H9 (cell line): ENCODE measurements around the gene DISC1. TPM values are rescaled to one million over a fixed set of nuclear protein-coding genes. Genes with fewer than 3 reads are reported as not detected.

Experiments used
- DNase-seq: peaks from one replicate; pipeline ENCODE4 v3.0.0-alpha.2; 2017
- H2AFZ ChIP-seq: one replicate; pipeline ENCODE4 v1.6.1; 2013; ENCODE audit warnings: mild to moderate bottlenecking, low read length, control low read depth, moderate library complexity
- H2AK5ac ChIP-seq: 2 replicates; pipeline ENCODE4 v1.6.1; 2013; ENCODE audit warnings: low read length, control low read depth, mixed read lengths; ENCODE audit not compliant: insufficient read length
- H2BK120ac ChIP-seq: one replicate; pipeline ENCODE4 v1.6.1; 2013; ENCODE audit warnings: low read depth, mild to moderate bottlenecking, low read length, control low read depth, inconsistent platforms; ENCODE audit not compliant: poor library complexity, severe bottlenecking
- H2BK12ac ChIP-seq: 2 replicates; pipeline ENCODE4 v1.6.1; 2013; ENCODE audit warnings: low read length, control low read depth, mixed read lengths, low read depth; ENCODE audit not compliant: insufficient read length
- H2BK15ac ChIP-seq: 2 replicates; pipeline ENCODE4 v1.6.1; 2013; ENCODE audit warnings: low read depth, low read length, control low read depth
- H2BK20ac ChIP-seq: one replicate; pipeline ENCODE4 v1.6.1; 2013; ENCODE audit warnings: low read depth, mild to moderate bottlenecking, low read length, control low read depth, inconsistent platforms; ENCODE audit not compliant: poor library complexity, severe bottlenecking
- H2BK5ac ChIP-seq: 2 replicates; pipeline ENCODE4 v1.6.1; 2013; ENCODE audit warnings: low read length, control low read depth, mixed read lengths; ENCODE audit not compliant: insufficient read length
- H3K14ac ChIP-seq: 2 replicates; pipeline ENCODE4 v1.6.1; 2013; ENCODE audit warnings: low read length, control low read depth; ENCODE audit not compliant: insufficient read depth
- H3K18ac ChIP-seq: 2 replicates; pipeline ENCODE4 v1.6.1; 2013; ENCODE audit warnings: low read depth, mild to moderate bottlenecking, mixed read lengths, low read length, control low read depth; ENCODE audit not compliant: insufficient read length
- H3K23ac ChIP-seq: 2 replicates; pipeline ENCODE4 v1.6.1; 2013; ENCODE audit warnings: low read length, control low read depth, mixed read lengths, low read depth; ENCODE audit not compliant: insufficient read length
- H3K23me2 ChIP-seq: 2 replicates; pipeline ENCODE4 v1.6.1; 2013; ENCODE audit warnings: low read depth, mild to moderate bottlenecking, mixed read lengths, low read length, control low read depth; ENCODE audit not compliant: insufficient read length, poor library complexity, severe bottlenecking
- H3K27ac ChIP-seq: 2 replicates; pipeline ENCODE4 v1.5.1; 2013; ENCODE audit warnings: low read length, control low read depth, mixed read lengths, low read depth; ENCODE audit not compliant: insufficient read length
- H3K27me3 ChIP-seq: 2 replicates; pipeline ENCODE4 v1.6.1; 2013; ENCODE audit warnings: low read length, control low read depth, inconsistent platforms; ENCODE audit not compliant: insufficient read depth
- H3K4ac ChIP-seq: 2 replicates; pipeline ENCODE4 v1.6.1; 2013; ENCODE audit warnings: low read depth, mild to moderate bottlenecking, control low read depth, inconsistent platforms, low read length, moderate library complexity
- H3K4me1 ChIP-seq: 2 replicates; pipeline ENCODE4 v1.6.1; 2013; ENCODE audit warnings: low read length, control low read depth, inconsistent platforms; ENCODE audit not compliant: insufficient read depth
- H3K4me2 ChIP-seq: 2 replicates; pipeline ENCODE4 v1.6.1; 2013; ENCODE audit warnings: low read length, control low read depth, mixed read lengths; ENCODE audit not compliant: insufficient read length, insufficient read depth
- H3K56ac ChIP-seq: 2 replicates; pipeline ENCODE4 v1.6.1; 2013; ENCODE audit warnings: low read depth, mild to moderate bottlenecking, mixed read lengths, low read length, control low read depth; ENCODE audit not compliant: insufficient read length
- H3K79me1 ChIP-seq: 2 replicates; pipeline ENCODE4 v1.6.1; 2013; ENCODE audit warnings: low read depth, mild to moderate bottlenecking, moderate library complexity, low read length, control low read depth, inconsistent platforms; ENCODE audit not compliant: insufficient read depth, poor library complexity, severe bottlenecking
- H3K79me2 ChIP-seq: 2 replicates; pipeline ENCODE4 v1.6.1; 2013; ENCODE audit warnings: low read length, control low read depth, inconsistent platforms; ENCODE audit not compliant: insufficient read depth
- H3K9ac ChIP-seq: 2 replicates; pipeline ENCODE4 v1.6.1; 2013; ENCODE audit warnings: low read length, control low read depth, mixed read lengths; ENCODE audit not compliant: insufficient read length; ENCODE audit errors: extremely low read depth
- H3K9me3 ChIP-seq: one replicate; pipeline ENCODE4 v1.6.1; 2013; ENCODE audit warnings: low read depth, low read length, inconsistent platforms; ENCODE audit not compliant: control insufficient read depth
- H3T11ph ChIP-seq: one replicate; pipeline ENCODE4 v1.6.1; 2013; ENCODE audit warnings: mild to moderate bottlenecking, low read length, control low read depth, inconsistent platforms
- H4K20me1 ChIP-seq: one replicate; pipeline ENCODE4 v1.6.1; 2013; ENCODE audit not compliant: control insufficient read depth, insufficient read length, insufficient read depth
- H4K5ac ChIP-seq: 2 replicates; pipeline ENCODE4 v1.6.1; 2013; ENCODE audit warnings: low read depth, mild to moderate bottlenecking, mixed read lengths, low read length, control low read depth; ENCODE audit not compliant: insufficient read length
- H4K8ac ChIP-seq: replicated peaks from 2 replicates; pipeline ENCODE4 v1.6.1; 2013; ENCODE audit warnings: low read length, control low read depth, mixed read lengths, low read depth; ENCODE audit not compliant: insufficient read length
- H4K91ac ChIP-seq: 2 replicates; pipeline ENCODE4 v1.6.1; 2013; ENCODE audit warnings: low read depth, mild to moderate bottlenecking, moderate library complexity, mixed read lengths, low read length, control low read depth; ENCODE audit not compliant: insufficient read length
- H3K27ac Mint-ChIP-seq, 3 experiments: 2 replicates in 2 of 3; 3 replicates in 1 of 3; pipeline ENCODE4 v1.8.0; 2020 to 2021; ENCODE audit warnings: mixed read lengths in 3 of 3, mild to moderate bottlenecking in 1 of 3, moderate library complexity in 1 of 3
- H3K27me3 Mint-ChIP-seq: 2 replicates; pipeline ENCODE4 v1.8.0; 2021; ENCODE audit warnings: low read depth, mild to moderate bottlenecking, moderate library complexity, mixed read lengths
- H3K36me3 Mint-ChIP-seq, 3 experiments: 2 replicates in 2 of 3; 3 replicates in 1 of 3; pipeline ENCODE4 v1.8.0; 2020 to 2021; ENCODE audit warnings: low read depth in 3 of 3, mixed read lengths in 3 of 3; ENCODE audit not compliant: insufficient read depth in 1 of 3
- H3K4me1 Mint-ChIP-seq, 2 experiments: 2 replicates each; pipeline ENCODE4 v1.8.0; 2020; ENCODE audit warnings: mixed read lengths in 2 of 2
- H3K4me3 Mint-ChIP-seq, 2 experiments: 2 replicates in 1 of 2; 3 replicates in 1 of 2; pipeline ENCODE4 v1.8.0; 2020 to 2021; ENCODE audit warnings: mild to moderate bottlenecking in 2 of 2, mixed read lengths in 2 of 2, moderate library complexity in 1 of 2
- H3K9me3 Mint-ChIP-seq, 2 experiments: 2 replicates in 1 of 2; 3 replicates in 1 of 2; pipeline ENCODE4 v1.8.0; 2020; ENCODE audit warnings: mild to moderate bottlenecking in 2 of 2, mixed read lengths in 2 of 2, moderate library complexity in 1 of 2
- CTCF ChIP-seq: fragments of 200-600 bp; sonication (generic); conservative IDR thresholded peaks from 3 replicates; pipeline ENCODE4 v1.8.0; 2021; ENCODE audit warnings: antibody characterized with exemption, mild to moderate bottlenecking
- WGBS: extraction: QIAGEN DNeasy Blood & Tissue Kit; methylation state at CpG from one replicate; pipeline ENCODE4 v1.1.7; 2013; ENCODE audit warnings: missing lambda C conversion rate, low lambda C conversion rate, mixed read lengths; ENCODE audit not compliant: insufficient read length; ENCODE audit errors: extremely low coverage; 5-methylcytosine and 5-hydroxymethylcytosine counted together
- total RNA-seq: library from RNA; stranded (reverse); gene quantifications from 2 replicates; pipeline ENCODE4 v1.2.1, GENCODE V29; 2021

Gene DISC1
- total RNA-seq, 1 experiment from 2014 or later, result 2.5 TPM

- Histone ChIP-seq H2AFZ (no peak overlapping the region), H2BK15ac (no peak overlapping the region), H3K4ac (no peak overlapping the region), H3T11ph (no peak overlapping the region), H3K18ac (no peak overlapping the region), H2BK5ac (no peak overlapping the region), H3K79me2 (no peaks in the 10 kb centered on the region), H3K27me3 (peaks cover 6% of the 10 kb centered on the region; the same call in 1 of the 2 replicates), H3K27ac (no peak overlapping the region), H3K9me3 (no peaks in the 10 kb centered on the region), H4K8ac (no peak overlapping the region), H3K14ac (no peak overlapping the region), H2BK20ac (no peak overlapping the region), H3K9ac (no peak overlapping the region), H3K4me2 (no peak overlapping the region), H4K5ac (no peak overlapping the region), H4K20me1 (no peaks in the 10 kb centered on the region), H4K91ac (no peak overlapping the region), H2BK120ac (no peak overlapping the region), H3K79me1 (no peaks in the 10 kb centered on the region), H2AK5ac (no peak overlapping the region), H3K23me2 (peaks cover 15% of the 10 kb centered on the region), H3K56ac (no peak overlapping the region), H3K4me1 (no peaks in the 10 kb centered on the region; the same call in 1 of the 2 replicates), H3K23ac (no peak overlapping the region), H2BK12ac (no peak overlapping the region)
- no peaks in the 10 kb centered on the region for H3K9me3 Mint-ChIP-seq
- H3K4me1 Mint-ChIP-seq, result peaks cover 10 to 12% of the 10 kb centered on the region in 2 experiments
- no peak for DNase-seq
- H3K27me3 Mint-ChIP-seq, result peaks cover 41% of the 10 kb centered on the region
- WGBS, result no CpG with 5 or more reads among the region's 5 CpGs
- H3K4me3 Mint-ChIP-seq, result no peak overlapping the region
- no peak for TF ChIP-seq CTCF
- no peaks in the 10 kb centered on the region for H3K36me3 Mint-ChIP-seq
- no peak overlapping the region for H3K27ac Mint-ChIP-seq
Observed at GRCh38 chr1:231628207-231628876, 1.8 kb downstream of the DISC1 start.
